GM21576 (cell line): Measurements from ENCODE around the gene CPM.

Experiments
- ATAC-seq: cut with Tn5 transposase; IDR thresholded peaks from one replicate; pipeline ENCODE4 v1.9.1; 2021; ENCODE audit warnings: mild to moderate bottlenecking, moderate library complexity; ENCODE audit not compliant: unreplicated experiment

Gene CPM

GRCh38 chr12:68957273-68957672 is 24.3 kb upstream of the CPM start:
- no peak for ATAC-seq

GRCh38 chr12:68956466-68956865 is 23.5 kb upstream of the CPM start:
- no peak for ATAC-seq

GRCh38 chr12:68954811-68955210 is 21.8 kb upstream of the CPM start:
- ATAC-seq: no peak

GRCh38 chr12:68953536-68953935 is 20.6 kb upstream of the CPM start:
- ATAC-seq: no peak

- no peak for ATAC-seq
Observed at GRCh38 chr12:68951652-68952051, 18.7 kb upstream of the CPM start.

- no peak for ATAC-seq
Observed at GRCh38 chr12:68950511-68950910, 17.5 kb upstream of the CPM start.

- ATAC-seq: no peak
Observed at GRCh38 chr12:68945255-68945654, 12.3 kb upstream of the CPM start.

GRCh38 chr12:68944296-68945076 is 11.5 kb upstream of the CPM start:
- no peak for ATAC-seq

GRCh38 chr12:68943848-68944247 is 10.9 kb upstream of the CPM start:
- no peak for ATAC-seq

- ATAC-seq: no peak
Observed at GRCh38 chr12:68940731-68941130, 7.8 kb upstream of the CPM start.

GRCh38 chr12:68939505-68939904 is 6.5 kb upstream of the CPM start:
- no peak for ATAC-seq

- ATAC-seq: no peak
Observed at GRCh38 chr12:68934392-68934791, 1.4 kb upstream of the CPM start.

- ATAC-seq: peak; percentile 41
Observed at GRCh38 chr12:68932128-68932960, 627 bp downstream of the CPM start.

- ATAC-seq: no peak
Observed at GRCh38 chr12:68930178-68930577, 2.8 kb downstream of the CPM start.

GRCh38 chr12:68924546-68924945 is 8.4 kb downstream of the CPM start:
- no peak for ATAC-seq

- ATAC-seq: no peak
Observed at GRCh38 chr12:68919581-68920239, 13.3 kb downstream of the CPM start.

- ATAC-seq: no peak
Observed at GRCh38 chr12:68918960-68919359, 14.0 kb downstream of the CPM start.

- ATAC-seq: no peak
Observed at GRCh38 chr12:68915055-68915454, 17.9 kb downstream of the CPM start.

- ATAC-seq: no peak
Observed at GRCh38 chr12:68913682-68914081, 19.3 kb downstream of the CPM start.

- ATAC-seq: no peak
Observed at GRCh38 chr12:68912916-68913315, 20.1 kb downstream of the CPM start.

GRCh38 chr12:68911197-68911718 is 21.7 kb downstream of the CPM start:
- ATAC-seq: no peak
